HCT116 (cell line): Measurements from ENCODE around the gene UGT2A2. TPM values are rescaled to one million over a fixed set of nuclear protein-coding genes. Genes with fewer than 3 reads are reported as not detected.
"Not testable (repeated sequence)": the region's sequence is repeated elsewhere in the genome, so short reads cannot be mapped to it uniquely, and the experiment has no call there.

Experiments
- ATAC-seq: fragments of 200-7000 bp; cut with Tn5 transposase; 2 replicates; pipeline ENCODE4 v1.9.1; 2020; ENCODE audit warnings: mild to moderate bottlenecking, moderate library complexity
- BruUV-seq: library from RNA; stranded (reverse); fragments of 400-500 nt; replicated peaks from 2 replicates; lab custom pipeline; 2021; lab: Mats Ljungman, UMichigan
- CTCF ChIA-PET: fragments of 300-600 bp; sonication (Branson Sonifier 250); formaldehyde crosslinking; loops from one replicate; lab custom pipeline; 2021; ENCODE audit warnings: antibody characterized with exemption; lab: Charles Lee
- POLR2A ChIA-PET: fragments of 300-600, 350-600 bp; sonication (Branson Sonifier 250); formaldehyde crosslinking; loops from one replicate; lab custom pipeline; 2021; ENCODE audit warnings: antibody characterized with exemption; lab: Charles Lee
- RAD21 ChIA-PET, 2 experiments: fragments of 300-600 bp; sonication (Branson Sonifier 250); formaldehyde crosslinking; loops; one replicate each; lab custom pipeline; 2023; ENCODE audit warnings: low total read pairs in 2 of 2; ENCODE audit not compliant: uncharacterized antibody in 2 of 2, unreplicated experiment in 2 of 2, low non-redundant PET in 1 of 2; lab: Charles Lee
- DNase-seq: peaks from one replicate; pipeline ENCODE4 v3.0.0-alpha.2; 2010; ENCODE audit warnings: low read depth, low spot score
- H2AFZ ChIP-seq: fragments of 200-600 bp; shearing (Covaris generic), sonication (generic); 2 replicates; pipeline ENCODE4 v1.6.1; 2017; ENCODE audit warnings: low read depth, mixed run types, mixed read lengths, antibody characterized with exemption, low read length; ENCODE audit not compliant: poor library complexity, severe bottlenecking
- H3K27ac ChIP-seq: 2 replicates; pipeline ENCODE4 v1.5.1; 2012; ENCODE audit warnings: low read depth, low read length
- H3K27me3 ChIP-seq: fragments of 200-600 bp; sonication (generic); 2 replicates; pipeline ENCODE4 v1.6.1; 2016; ENCODE audit warnings: mixed run types, low read length, mixed read lengths; ENCODE audit not compliant: insufficient read depth
- H3K36me3 ChIP-seq, 2 experiments: fragments of 200-500 bp in 1 of 2; fragments of 200-600 bp in 1 of 2; sonication (Bioruptor generic) in 1 of 2; sonication (generic) in 1 of 2; 2 replicates each; pipeline versions ENCODE4 v1.5.1 to v1.6.1; 2014 to 2016; ENCODE audit warnings: low read length in 2 of 2, inconsistent platforms in 1 of 2, mixed read lengths in 1 of 2, mixed run types in 1 of 2; ENCODE audit not compliant: insufficient read depth in 2 of 2, control insufficient read depth in 1 of 2
- H3K4me1 ChIP-seq, 2 experiments: fragments of 200-600 bp in 1 of 2; sonication (generic) in 1 of 2; 2 replicates each; pipeline versions ENCODE4 v1.5.1 to v1.6.1; 2012 to 2017; ENCODE audit warnings: low read length in 2 of 2, inconsistent platforms in 1 of 2, mild to moderate bottlenecking in 1 of 2, mixed read lengths in 1 of 2, mixed run types in 1 of 2, moderate library complexity in 1 of 2; ENCODE audit not compliant: insufficient read depth in 2 of 2, control insufficient read depth in 1 of 2
- H3K4me2 ChIP-seq: fragments of 200-600 bp; sonication (generic); 2 replicates; pipeline ENCODE4 v1.6.1; 2017; ENCODE audit warnings: mixed run types, low read length, mixed read lengths
- H3K4me3 ChIP-seq, 2 experiments: fragments of 200-600 bp in 1 of 2; sonication (generic) in 1 of 2; replicated peaks in 1 of 2; 2 replicates each; pipeline ENCODE4 v1.5.1; 2011 to 2016; ENCODE audit warnings: low read length in 2 of 2, control low read depth in 1 of 2, low read depth in 1 of 2, mild to moderate bottlenecking in 1 of 2, mixed read lengths in 1 of 2, mixed run types in 1 of 2
- H3K79me2 ChIP-seq: fragments of 200-600 bp; sonication (generic); 2 replicates; pipeline ENCODE4 v1.6.1; 2017; ENCODE audit warnings: mild to moderate bottlenecking, mixed run types, low read length, moderate library complexity, mixed read lengths; ENCODE audit not compliant: insufficient read depth
- H3K9ac ChIP-seq: fragments of 200-600 bp; sonication (generic); 2 replicates; pipeline ENCODE4 v1.6.1; 2016; ENCODE audit warnings: low read length, mixed read lengths
- H3K9me2 ChIP-seq: fragments of 200-600 bp; sonication (generic), shearing (Covaris generic); 2 replicates; pipeline ENCODE4 v1.6.1; 2017; ENCODE audit warnings: mixed run types, mild to moderate bottlenecking, moderate library complexity; ENCODE audit not compliant: insufficient read depth
- H3K9me3 ChIP-seq, 2 experiments: fragments of 200-500 bp in 1 of 2; fragments of 200-600 bp in 1 of 2; sonication (Bioruptor generic) in 1 of 2; sonication (generic) in 1 of 2; 2 replicates each; pipeline ENCODE4 v1.6.1; 2014 to 2017; ENCODE audit warnings: low read length in 2 of 2, mixed read lengths in 2 of 2, inconsistent platforms in 1 of 2, low read depth in 1 of 2, mild to moderate bottlenecking in 1 of 2, mixed run types in 1 of 2, moderate library complexity in 1 of 2; ENCODE audit not compliant: control insufficient read depth in 1 of 2, insufficient read depth in 1 of 2
- H4K20me1 ChIP-seq: fragments of 200-600 bp; sonication (generic), shearing (Covaris generic); 2 replicates; pipeline ENCODE4 v1.6.1; 2017; ENCODE audit warnings: mixed run types, mild to moderate bottlenecking, moderate library complexity; ENCODE audit not compliant: insufficient read depth
- CTCF ChIP-seq, 3 experiments: fragments of 200-600 bp in 1 of 3; sonication (generic) in 1 of 3; IDR thresholded peaks in 2 of 3; conservative IDR thresholded peaks in 1 of 3; 2 replicates each; pipeline ENCODE4 v1.5.1; 2012 to 2017; ENCODE audit warnings: low read depth in 2 of 3, low read length in 2 of 3, antibody characterized with exemption in 1 of 3, borderline replicate concordance in 1 of 3, control low read depth in 1 of 3, mild to moderate bottlenecking in 1 of 3, mixed read lengths in 1 of 3, mixed run types in 1 of 3, moderate library complexity in 1 of 3; ENCODE audit not compliant: insufficient read depth in 1 of 3
- EGR1 ChIP-seq: IDR thresholded peaks from 2 replicates; pipeline ENCODE4 v1.6.1; 2012; ENCODE audit warnings: low read depth
- JUND ChIP-seq: IDR thresholded peaks from 2 replicates; pipeline ENCODE4 v1.6.1; 2012
- POLR2A ChIP-seq: IDR thresholded peaks from 2 replicates; pipeline ENCODE4 v1.7.0; 2011; ENCODE audit warnings: borderline replicate concordance; ENCODE audit not compliant: insufficient read depth, insufficient read length; ENCODE audit errors: extremely low read depth
- RAD21 ChIP-seq: IDR thresholded peaks from 2 replicates; pipeline ENCODE4 v1.6.1; 2012; ENCODE audit warnings: low read depth, mild to moderate bottlenecking
- SP1 ChIP-seq: IDR thresholded peaks from 2 replicates; pipeline ENCODE4 v1.6.1; 2012; ENCODE audit warnings: low read depth
- YY1 ChIP-seq: IDR thresholded peaks from 2 replicates; pipeline ENCODE4 v1.6.1; 2011; ENCODE audit warnings: low read length, low read depth, moderate library complexity, mild to moderate bottlenecking; ENCODE audit not compliant: insufficient replicate concordance; ENCODE audit errors: extremely low read depth
- ZBTB33 ChIP-seq: IDR thresholded peaks from 2 replicates; pipeline ENCODE4 v1.6.1; 2011; ENCODE audit warnings: mild to moderate bottlenecking, low read length, moderate library complexity; ENCODE audit not compliant: insufficient replicate concordance; ENCODE audit errors: extremely low read depth
- intact Hi-C: fragments of 100-400 bp; cut with micrococcal nuclease; formaldehyde crosslinking; loops from 2 replicates; pipeline ENCODE4 v1.10.0; 2022
- total RNA-seq: library from RNA; stranded (reverse); gene quantifications from one replicate; pipeline ENCODE4 v1.2.1, GENCODE V29; 2021; ENCODE audit not compliant: unreplicated experiment

Gene UGT2A2
- total RNA-seq, 1 experiment from 2014 or later: not detected

GRCh38 chr4:69684804-69685203 lies 45.4 kb upstream of the UGT2A2 start (continued):
- no peak for TF ChIP-seq EGR1
- TF ChIP-seq RAD21: no peak

GRCh38 chr4:69668680-69669079 lies 29.2 kb upstream of the UGT2A2 start:
- ChIA-PET RAD21 (no interaction called here), POLR2A (no interaction called here), CTCF (no interaction called here)
- Histone ChIP-seq H3K9me2 (no peaks in the 10 kb centered on the region), H3K36me3 (no peaks in the 10 kb centered on the region), H2AFZ (no peak overlapping the region), H3K27me3 (no peaks in the 10 kb centered on the region), H3K4me1 (no peaks in the 10 kb centered on the region), H3K9me3 (no peaks in the 10 kb centered on the region), H3K4me2 (no peak overlapping the region), H3K79me2 (no peaks in the 10 kb centered on the region), H3K9ac (no peak overlapping the region), H3K4me3 (no peak overlapping the region)
- DNase-seq: no peak
- intact Hi-C loops: no loop called here
- BruUV-seq: no TSS peak
- no peak for TF ChIP-seq SP1
- TF ChIP-seq CTCF (IDR thresholded peaks at IDR 0.05 in 2 of 3, conservative IDR thresholded peaks at IDR 0.05 in 1 of 3; ENCODE audit: borderline replicate concordance in 1 of 3, insufficient read depth in 1 of 3, low read depth in 2 of 3, low read length in 2 of 3): no peak
- TF ChIP-seq POLR2A: no peak
- TF ChIP-seq RAD21: no peak
- TF ChIP-seq YY1: no peak
- no peak for TF ChIP-seq ZBTB33
- TF ChIP-seq JUND: no peak
- TF ChIP-seq, all 23 proteins: peak for 0
- ATAC-seq: no peak
- no peaks in the 10 kb centered on the region for H4K20me1 ChIP-seq
- no peak overlapping the region for H3K27ac ChIP-seq

GRCh38 chr4:69664009-69664408 lies 24.6 kb upstream of the UGT2A2 start:
- intact Hi-C loops, BruUV-seq: not testable (repeated sequence)

More at GRCh38 chr4:69664009-69664408, 24.6 kb upstream of the UGT2A2 start:
- H3K79me2 ChIP-seq, CTCF ChIA-PET, H3K27ac ChIP-seq, DNase-seq, POLR2A ChIA-PET, H3K4me2 ChIP-seq, H2AFZ ChIP-seq, H3K36me3 ChIP-seq, H3K27me3 ChIP-seq, H3K4me1 ChIP-seq, ATAC-seq, H4K20me1 ChIP-seq, H3K9me2 ChIP-seq, H3K4me3 ChIP-seq, H3K9me3 ChIP-seq, RAD21 ChIA-PET, H3K9ac ChIP-seq: not testable (repeated sequence)
